GM12801 (cell line): ENCODE measurements around the gene PDZD4.

Experiments used
- TF ChIP-seq, protein P1 (sequence below): IDR thresholded peaks from one replicate; pipeline ENCODE4 v1.5.1; 2011; ENCODE audit warnings: control low read depth; ENCODE audit not compliant: insufficient read length; ENCODE audit errors: extremely low read depth

PDZD4 gene

GRCh38 chrX:153812220-153812619 is 18.1 kb downstream of the PDZD4 start:
- TF ChIP-seq, protein P1, sequence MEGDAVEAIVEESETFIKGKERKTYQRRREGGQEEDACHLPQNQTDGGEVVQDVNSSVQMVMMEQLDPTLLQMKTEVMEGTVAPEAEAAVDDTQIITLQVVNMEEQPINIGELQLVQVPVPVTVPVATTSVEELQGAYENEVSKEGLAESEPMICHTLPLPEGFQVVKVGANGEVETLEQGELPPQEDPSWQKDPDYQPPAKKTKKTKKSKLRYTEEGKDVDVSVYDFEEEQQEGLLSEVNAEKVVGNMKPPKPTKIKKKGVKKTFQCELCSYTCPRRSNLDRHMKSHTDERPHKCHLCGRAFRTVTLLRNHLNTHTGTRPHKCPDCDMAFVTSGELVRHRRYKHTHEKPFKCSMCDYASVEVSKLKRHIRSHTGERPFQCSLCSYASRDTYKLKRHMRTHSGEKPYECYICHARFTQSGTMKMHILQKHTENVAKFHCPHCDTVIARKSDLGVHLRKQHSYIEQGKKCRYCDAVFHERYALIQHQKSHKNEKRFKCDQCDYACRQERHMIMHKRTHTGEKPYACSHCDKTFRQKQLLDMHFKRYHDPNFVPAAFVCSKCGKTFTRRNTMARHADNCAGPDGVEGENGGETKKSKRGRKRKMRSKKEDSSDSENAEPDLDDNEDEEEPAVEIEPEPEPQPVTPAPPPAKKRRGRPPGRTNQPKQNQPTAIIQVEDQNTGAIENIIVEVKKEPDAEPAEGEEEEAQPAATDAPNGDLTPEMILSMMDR = no peak

GRCh38 chrX:153807976-153808375 is 22.4 kb downstream of the PDZD4 start:
- TF ChIP-seq, protein P1 = no peak

GRCh38 chrX:153806999-153807575 is 23.3 kb downstream of the PDZD4 start:
- TF ChIP-seq, protein P1 = no peak

- TF ChIP-seq, protein P1 = no peak
Observed at GRCh38 chrX:153805436-153805835, 24.9 kb downstream of the PDZD4 start.

DNA sequence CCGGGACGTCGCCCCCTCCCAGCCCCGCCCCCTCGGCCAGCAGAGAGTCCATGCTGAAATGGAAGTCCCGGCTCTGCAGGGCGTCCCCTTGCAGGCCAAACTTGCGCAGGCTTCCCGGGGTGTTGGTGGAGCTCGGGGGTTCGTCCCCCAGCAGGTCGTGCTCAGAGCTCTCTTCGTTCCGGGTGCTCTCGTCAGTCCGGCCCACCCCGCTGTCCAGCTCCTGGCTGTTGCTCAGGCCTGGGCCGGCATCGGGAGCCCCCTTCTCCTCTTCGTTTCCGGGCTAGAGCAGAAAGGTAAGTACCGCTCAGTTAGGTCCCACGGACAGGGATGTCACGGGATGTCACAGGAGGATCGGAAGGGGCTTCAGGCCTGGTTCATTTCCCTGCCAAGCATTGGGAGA is 25.7 kb downstream of the PDZD4 start:
- TF ChIP-seq, protein P1 = no peak

- TF ChIP-seq, protein P1 = no peak
Observed at GRCh38 chrX:153804100-153804595, 26.2 kb downstream of the PDZD4 start.

- TF ChIP-seq, protein P1 = no peak
Observed at GRCh38 chrX:153803211-153804099, 26.9 kb downstream of the PDZD4 start.
